Mammary epithelial cell (primary cell): ENCODE measurements around the gene MIA.

Source experiments
- EZH2 ChIP-seq: IDR thresholded peaks from 2 replicates; pipeline ENCODE4 v1.6.1; 2012; ENCODE audit warnings: low read length, inconsistent platforms, borderline replicate concordance
- TF ChIP-seq, protein P1 (sequence below), 2 donors: IDR thresholded peaks in 1 of 2; conservative IDR thresholded peaks in 1 of 2; 2 replicates each; pipeline ENCODE4 v1.5.1; 2011 to 2012; ENCODE audit warnings: inconsistent platforms in 2 of 2, low read length in 2 of 2, mild to moderate bottlenecking in 2 of 2, control low read depth in 1 of 2, low read depth in 1 of 2; ENCODE audit not compliant: insufficient read depth in 1 of 2; ENCODE audit errors: extremely low read depth in 1 of 2

DNA sequence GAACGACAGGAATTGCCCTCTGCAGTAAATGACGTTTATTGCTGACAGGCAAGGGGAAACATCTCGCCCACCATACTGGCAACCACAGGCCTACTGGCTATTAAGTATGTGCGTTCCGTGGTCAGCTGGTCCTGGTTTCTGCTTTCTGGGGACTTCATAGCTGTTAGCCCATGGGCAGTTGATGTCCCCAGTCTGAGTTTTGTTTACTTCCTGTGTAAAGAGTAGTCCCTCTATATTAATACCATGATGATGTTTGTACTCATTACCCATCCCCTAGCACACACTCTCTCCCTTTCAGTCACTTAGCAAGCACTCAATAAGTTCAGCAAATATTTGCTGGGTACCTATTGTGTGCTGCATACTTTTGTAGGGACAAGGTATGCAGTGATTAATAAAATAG lies 6.5 kb upstream of the MIA start:
- TF ChIP-seq, protein P1, sequence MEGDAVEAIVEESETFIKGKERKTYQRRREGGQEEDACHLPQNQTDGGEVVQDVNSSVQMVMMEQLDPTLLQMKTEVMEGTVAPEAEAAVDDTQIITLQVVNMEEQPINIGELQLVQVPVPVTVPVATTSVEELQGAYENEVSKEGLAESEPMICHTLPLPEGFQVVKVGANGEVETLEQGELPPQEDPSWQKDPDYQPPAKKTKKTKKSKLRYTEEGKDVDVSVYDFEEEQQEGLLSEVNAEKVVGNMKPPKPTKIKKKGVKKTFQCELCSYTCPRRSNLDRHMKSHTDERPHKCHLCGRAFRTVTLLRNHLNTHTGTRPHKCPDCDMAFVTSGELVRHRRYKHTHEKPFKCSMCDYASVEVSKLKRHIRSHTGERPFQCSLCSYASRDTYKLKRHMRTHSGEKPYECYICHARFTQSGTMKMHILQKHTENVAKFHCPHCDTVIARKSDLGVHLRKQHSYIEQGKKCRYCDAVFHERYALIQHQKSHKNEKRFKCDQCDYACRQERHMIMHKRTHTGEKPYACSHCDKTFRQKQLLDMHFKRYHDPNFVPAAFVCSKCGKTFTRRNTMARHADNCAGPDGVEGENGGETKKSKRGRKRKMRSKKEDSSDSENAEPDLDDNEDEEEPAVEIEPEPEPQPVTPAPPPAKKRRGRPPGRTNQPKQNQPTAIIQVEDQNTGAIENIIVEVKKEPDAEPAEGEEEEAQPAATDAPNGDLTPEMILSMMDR (conservative IDR thresholded peaks at IDR 0.05 in 1 of 2, IDR thresholded peaks at IDR 0.05 in 1 of 2; ENCODE audit: extremely low read depth in 1 of 2, insufficient read depth in 1 of 2, low read depth in 1 of 2, low read length in 2 of 2) = no peak
- no peak for TF ChIP-seq EZH2
